Myocyte (in vitro differentiated cells): ENCODE data around the gene VEPH1. TPM values are rescaled to one million over a fixed set of nuclear protein-coding genes. Genes with fewer than 3 reads are reported as not detected.

Experiments used
- DNase-seq: peaks from one replicate; pipeline ENCODE4 v3.0.0-alpha.2; 2012; ENCODE audit warnings: low read depth
- total RNA-seq: library from RNA; depleted of rRNA; stranded (reverse); fragments of >200 nt; gene quantifications from 2 replicates; pipeline ENCODE4 v1.2.3, GENCODE V29; 2014

The VEPH1 gene
- total RNA-seq, 1 donor from 2014 or later: 17.0 TPM

- no peak for DNase-seq
Observed at GRCh38 chr3:157479464-157480243, 23.6 kb downstream of the VEPH1 start.

DNA sequence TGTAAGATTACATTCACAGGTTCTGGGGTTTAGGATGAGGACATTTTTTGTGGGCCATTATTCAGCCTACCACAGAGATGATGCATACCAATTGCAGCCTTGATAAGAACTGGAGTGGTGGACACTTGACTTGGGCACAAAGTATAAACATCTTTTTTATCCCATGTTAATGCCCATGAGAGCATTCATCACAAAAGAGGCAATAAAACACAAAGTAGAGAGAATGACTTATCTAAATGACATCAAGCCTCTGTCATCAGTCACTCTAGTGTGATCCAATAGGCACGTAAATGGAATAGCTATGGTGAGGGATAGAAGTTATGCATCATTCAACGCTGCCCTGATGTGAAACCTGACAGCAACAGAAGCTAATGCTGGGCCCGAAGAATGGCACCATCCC is 25.8 kb downstream of the VEPH1 start:
- DNase-seq: no peak

GRCh38 chr3:157475921-157476414 is 27.2 kb downstream of the VEPH1 start:
- DNase-seq: peak; percentile 28

DNA sequence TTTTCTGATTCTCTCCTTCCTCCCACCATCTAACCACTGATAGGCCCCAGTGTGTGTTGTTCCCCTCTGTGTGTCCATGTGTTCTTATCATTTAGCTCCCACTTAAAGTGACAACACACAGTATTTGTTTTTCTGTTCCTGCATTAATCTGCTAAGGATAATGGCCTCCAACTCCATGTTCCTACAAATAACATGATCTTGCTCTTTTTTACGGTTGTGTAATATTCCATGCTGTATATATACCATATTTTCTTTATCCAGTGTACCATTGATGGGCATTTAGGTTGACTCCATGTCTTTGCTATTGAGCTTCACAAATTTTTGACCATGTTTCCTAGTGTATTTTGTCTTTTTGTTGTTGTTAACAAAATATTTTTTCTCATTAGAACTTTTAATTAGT is 30.6 kb downstream of the VEPH1 start:
- DNase-seq: no peak

GRCh38 chr3:157471064-157471463 is 32.2 kb downstream of the VEPH1 start:
- DNase-seq: no peak

GRCh38 chr3:157469561-157470294 is 33.5 kb downstream of the VEPH1 start:
- no peak for DNase-seq

DNA sequence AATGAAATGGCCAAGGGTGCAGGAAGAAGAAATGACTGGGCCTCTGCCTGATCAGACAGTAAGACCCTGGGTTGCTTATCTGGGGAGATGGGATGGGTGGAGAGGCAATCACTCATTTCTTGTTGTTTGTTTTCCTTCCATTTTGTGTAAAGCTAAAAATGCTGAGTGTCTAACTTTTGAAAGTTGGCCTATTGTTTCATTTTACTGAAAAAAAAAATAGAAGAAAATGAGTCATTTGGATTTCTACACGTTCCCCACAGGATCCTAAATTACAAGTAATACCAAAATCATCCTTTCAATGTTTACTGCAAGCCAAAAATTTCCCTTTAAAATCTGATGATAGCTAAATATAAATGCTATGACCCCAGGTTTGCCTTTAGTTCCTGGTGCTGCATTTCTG is 36.0 kb downstream of the VEPH1 start:
- peak; percentile 19 for DNase-seq

DNA sequence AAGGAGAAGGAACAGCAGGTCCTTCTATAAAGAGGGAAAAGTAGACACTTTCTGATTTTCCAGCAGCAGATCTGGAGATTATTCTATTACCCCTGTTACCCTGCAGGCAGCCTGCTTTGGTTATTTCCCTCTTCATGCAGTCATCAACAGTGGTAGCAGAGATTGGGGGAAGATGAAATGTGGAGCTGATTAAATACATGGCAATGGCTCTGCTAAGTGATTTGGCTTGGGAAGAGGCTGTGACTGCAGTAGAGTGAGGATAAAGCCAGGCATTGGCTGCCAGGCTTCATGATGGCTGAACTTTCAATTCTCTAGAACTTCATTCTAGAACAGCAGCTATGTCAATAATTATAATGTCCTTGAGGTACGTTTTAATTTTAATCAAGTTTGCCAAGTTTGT is 37.5 kb downstream of the VEPH1 start:
- no peak for DNase-seq

DNA sequence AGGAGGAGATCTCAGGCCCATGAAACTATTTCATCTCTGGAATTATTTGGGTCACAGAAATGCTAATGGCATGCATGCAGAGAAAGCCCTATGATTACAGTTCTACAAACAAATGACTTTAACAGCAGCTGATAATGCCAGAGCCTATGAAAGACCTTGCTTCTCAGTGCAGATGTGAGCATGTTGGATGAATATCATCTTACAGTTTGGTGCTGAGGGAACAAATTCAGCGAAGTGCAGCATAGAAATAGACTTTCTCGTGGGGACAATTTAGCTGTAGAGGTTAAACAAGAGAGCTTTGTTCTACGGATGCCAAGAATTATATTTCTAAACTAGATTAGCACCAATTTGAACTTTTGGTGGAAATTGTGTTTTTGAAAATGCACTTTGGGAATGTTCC is 38.9 kb downstream of the VEPH1 start:
- peak; percentile 57 for DNase-seq

GRCh38 chr3:157463816-157464215 is 39.4 kb downstream of the VEPH1 start:
- no peak for DNase-seq

DNA sequence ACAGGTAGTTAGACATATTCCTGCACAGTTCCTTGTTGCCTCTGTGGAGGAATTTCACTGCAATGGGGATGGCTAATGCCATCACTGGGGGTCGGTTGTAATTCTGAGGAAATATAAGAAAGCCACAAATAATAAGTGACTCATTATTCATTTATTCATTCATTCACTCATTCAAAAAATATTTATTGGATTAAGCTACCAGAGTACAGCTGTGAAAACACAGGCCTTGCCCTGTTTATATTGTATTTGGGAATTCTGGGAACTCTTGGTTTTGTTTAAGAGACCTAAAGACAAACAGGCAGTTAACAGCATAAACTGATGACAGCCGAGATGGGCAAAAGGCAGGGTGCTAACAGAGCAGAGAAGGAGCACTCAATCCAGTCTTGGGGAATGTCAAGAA is 43.0 kb downstream of the VEPH1 start:
- DNase-seq: peak; percentile 35

DNA sequence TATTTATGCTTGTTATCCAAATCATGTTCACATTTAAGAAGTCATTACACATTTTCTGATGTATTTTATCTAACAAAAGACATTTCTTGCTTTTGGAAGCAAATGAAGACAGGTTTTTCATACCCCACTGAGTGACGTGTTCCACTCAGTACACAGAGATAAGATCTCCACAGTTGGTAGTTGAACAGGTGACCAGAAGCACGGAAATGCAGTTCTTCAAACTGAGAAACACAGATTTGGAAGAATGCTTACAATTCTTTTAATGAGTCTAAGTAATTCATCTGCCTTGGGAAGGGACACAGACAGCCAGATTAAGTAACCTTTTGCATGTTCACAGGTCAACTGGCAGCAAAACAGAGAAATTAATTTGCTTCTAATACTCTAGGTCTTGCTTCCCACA is 43.5 kb downstream of the VEPH1 start:
- no peak for DNase-seq

GRCh38 chr3:157453824-157454223 is 49.4 kb downstream of the VEPH1 start:
- no peak for DNase-seq

DNA sequence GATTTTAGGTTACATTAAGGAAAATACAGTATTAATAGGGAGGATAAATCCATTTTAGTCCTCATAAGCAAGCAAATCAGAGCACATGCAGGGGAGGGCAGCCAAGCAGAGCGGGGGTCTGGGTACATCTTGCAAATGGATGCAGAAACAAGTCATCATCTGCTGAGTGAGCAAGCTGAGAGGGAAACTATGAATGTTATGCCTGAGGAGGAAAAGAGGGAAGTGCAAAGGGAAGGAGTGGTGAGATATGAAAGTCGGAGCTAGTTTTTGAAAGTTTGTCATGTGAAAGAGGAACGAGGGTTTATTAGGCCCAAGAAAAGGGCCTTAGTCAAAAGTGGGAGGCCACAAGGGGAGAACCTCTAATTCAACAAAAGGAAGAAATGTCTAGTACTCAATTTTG is 51.1 kb downstream of the VEPH1 start:
- DNase-seq: no peak

DNA sequence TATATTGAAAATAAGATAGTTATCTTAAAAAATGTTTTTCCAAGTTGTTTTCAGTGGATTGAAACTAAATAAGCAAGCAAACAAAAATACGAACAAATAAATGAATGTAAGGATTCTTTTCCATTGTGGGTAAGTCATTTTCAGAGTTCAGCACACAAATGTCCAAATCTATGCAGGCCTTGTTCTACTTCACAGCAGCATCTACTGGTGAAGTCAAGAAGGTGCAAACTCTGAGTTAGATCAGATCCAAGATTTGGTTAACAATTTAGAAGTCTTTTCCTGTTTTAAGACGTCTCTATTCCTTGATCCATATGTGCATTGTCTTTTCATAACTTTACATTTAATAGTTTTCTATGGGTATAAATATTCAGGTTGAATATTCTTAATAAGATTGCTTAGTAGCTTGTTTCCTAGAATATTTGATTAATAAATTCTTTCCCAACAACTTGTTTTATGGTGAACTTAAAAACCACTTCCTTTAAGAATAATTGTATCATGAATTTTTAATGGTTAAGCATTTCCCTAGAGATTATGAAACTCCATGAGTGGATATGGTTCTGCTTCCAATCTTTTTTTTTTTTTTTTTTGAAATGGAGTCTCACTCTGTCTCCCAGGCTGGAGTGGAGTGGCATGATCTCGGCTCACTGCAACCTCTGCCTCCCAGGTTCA is 56.1 kb downstream of the VEPH1 start:
- peak; percentile 59 for DNase-seq

GRCh38 chr3:157445857-157446256 is 57.4 kb downstream of the VEPH1 start:
- DNase-seq: no peak

GRCh38 chr3:157444797-157445184 is 58.4 kb downstream of the VEPH1 start:
- no peak for DNase-seq

DNA sequence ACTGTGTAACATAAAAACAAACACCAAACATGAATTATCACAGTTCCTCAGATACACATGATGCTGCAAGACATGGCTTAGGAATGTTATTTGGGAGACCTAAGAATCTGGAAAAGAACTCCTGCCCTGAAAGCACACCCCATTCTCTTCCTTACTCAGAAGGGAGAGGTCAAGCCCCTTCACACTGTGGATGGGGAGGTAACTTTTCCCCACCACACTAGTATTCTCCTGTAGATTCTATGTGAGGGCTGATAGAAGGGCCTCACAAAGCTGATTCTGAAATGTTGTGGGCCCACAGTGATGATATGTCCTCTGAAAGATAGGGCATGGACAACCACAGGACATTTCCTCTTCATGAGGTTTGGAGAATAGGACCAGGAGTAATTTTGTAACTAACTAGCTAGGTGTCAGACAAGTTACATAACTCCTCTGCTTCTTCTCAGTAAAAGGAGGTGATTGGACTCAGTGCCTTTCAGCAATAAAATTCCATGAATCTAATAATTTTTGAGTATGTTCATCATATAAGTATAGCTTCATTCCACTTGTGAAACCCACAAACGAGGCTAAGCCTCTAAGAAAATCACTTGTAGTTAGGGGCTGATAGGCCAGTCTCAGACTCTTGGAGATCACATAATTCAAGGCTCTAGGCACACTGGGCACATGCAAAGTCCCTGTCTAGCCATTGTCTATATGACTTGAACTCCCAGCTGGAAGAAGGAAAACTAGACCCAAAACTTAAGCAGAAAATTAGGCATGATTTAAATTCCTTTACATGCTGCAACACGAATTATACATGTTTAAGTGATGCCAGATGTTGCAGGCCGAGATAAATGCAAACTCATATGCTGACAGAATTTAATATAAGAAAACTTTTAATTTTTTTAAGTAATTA is 59.1 kb downstream of the VEPH1 start:
- no peak for DNase-seq

GRCh38 chr3:157442729-157443128 is 60.5 kb downstream of the VEPH1 start:
- DNase-seq: no peak

DNA sequence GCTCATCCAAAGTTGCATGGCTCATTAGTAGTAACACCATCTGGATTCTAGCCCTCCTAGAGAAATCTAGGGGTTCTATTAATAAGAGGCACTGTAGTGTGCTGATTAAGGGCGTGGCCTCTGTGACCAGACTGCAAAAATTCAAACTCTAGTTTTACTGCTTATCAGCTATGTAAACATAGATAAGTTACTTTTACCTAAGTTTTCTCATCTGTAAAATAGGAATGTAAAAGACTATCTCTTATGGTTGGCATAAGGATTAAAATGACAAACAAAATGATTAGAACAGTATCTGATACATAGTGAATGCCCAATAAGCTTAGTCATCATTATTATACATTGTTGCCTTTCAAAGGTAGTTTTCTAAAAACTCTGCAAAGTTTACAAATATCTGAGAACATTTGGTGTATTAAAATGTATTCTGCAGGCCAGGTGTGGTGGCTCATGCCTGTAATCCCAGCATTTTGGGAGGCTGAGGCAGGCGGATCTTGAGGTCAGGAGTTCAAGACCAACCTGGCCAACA is 62.1 kb downstream of the VEPH1 start:
- DNase-seq: no peak
